HEK293T (cell line): Measurements from ENCODE around the gene DDIT4.
"Not testable (repeated sequence)": the region's sequence is repeated elsewhere in the genome, so short reads cannot be mapped to it uniquely, and the experiment has no call there.

ENCODE experiments used
- ARNT ChIP-seq: fragments of 450-650 bp; IDR thresholded peaks from 2 replicates; pipeline ENCODE4 v1.6.1; 2017; ENCODE audit warnings: mild to moderate bottlenecking
- FOXK2 ChIP-seq: fragments of 450-650 bp; IDR thresholded peaks from 2 replicates; pipeline ENCODE4 v1.6.1; 2016; ENCODE audit warnings: mild to moderate bottlenecking
- PKNOX1 ChIP-seq: fragments of 450-650 bp; IDR thresholded peaks from 2 replicates; pipeline ENCODE4 v1.6.1; 2016
- SP1 ChIP-seq: fragments of 450-650 bp; IDR thresholded peaks from 2 replicates; pipeline ENCODE4 v1.6.1; 2017
- TARDBP ChIP-seq: fragments of 450-650 bp; IDR thresholded peaks from 2 replicates; pipeline ENCODE4 v1.6.1; 2016

- TF ChIP-seq ARNT, FOXK2, SP1, TARDBP, PKNOX1: not testable (repeated sequence)
Measured at GRCh38 chr10:72268475-72269200, 5.1 kb upstream of the DDIT4 start.
